Stimulated activated CD4-positive, alpha-beta T cell treated with anti-CD3 and anti-CD28 coated beads, Interleukin-15, amount 100 ng/mL, for 1 hour (primary cell): ENCODE data around the gene EFCAB7.
"Not testable (repeated sequence)": the region's sequence is repeated elsewhere in the genome, so short reads cannot be mapped to it uniquely, and the experiment has no call there.

Source experiments
- DNase-seq, 2 donors: peaks; one replicate each; pipeline ENCODE4 v3.0.0-alpha.2; 2020; ENCODE audit warnings: low read depth in 1 of 2, low spot score in 1 of 2

Gene EFCAB7

GRCh38 chr1:63548877-63549276 lies 25.6 kb downstream of the EFCAB7 start:
- DNase-seq: no peak

DNA sequence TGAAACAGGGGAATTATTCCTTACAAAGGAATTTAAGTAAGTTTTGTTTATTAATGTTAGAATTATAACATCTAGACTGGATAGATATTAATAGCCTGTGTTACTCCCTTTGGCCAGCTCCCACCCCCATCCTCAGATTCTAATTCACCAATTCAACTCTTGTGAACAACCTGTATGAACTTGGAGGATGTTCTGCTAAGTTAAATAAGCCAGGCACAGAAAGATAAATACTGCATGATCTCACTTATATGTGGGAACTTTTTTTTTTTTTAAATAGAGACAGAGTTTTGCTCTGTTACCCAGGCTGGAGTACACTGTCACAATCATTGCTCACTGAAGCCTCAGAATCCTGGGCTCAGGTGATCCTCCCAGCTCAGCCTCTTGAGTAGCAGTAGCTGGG lies 32.2 kb downstream of the EFCAB7 start:
- no peak for DNase-seq

- DNase-seq: no peak
These were observed 34.2 kb downstream of the EFCAB7 start for GRCh38 chr1:63557365-63557987.

DNA sequence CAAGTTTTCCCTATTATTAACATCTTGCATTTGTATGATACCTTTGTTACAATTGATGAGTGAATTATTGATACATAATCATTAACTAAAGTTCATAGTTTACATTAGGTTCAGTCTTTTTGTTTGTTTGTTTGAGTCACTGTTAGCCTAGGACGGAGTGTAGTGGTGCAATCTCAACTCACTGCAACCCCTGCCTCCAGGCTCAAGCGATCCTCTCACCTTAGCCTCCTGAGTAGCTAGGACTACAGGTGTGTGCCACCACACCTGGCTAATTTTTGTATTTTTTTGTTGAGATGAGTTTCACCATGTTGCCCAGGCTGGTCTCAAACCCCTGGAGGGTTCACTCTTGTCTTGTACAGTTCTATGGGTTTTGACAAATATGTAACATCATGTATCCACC lies 36.0 kb downstream of the EFCAB7 start:
- DNase-seq: no peak

DNA sequence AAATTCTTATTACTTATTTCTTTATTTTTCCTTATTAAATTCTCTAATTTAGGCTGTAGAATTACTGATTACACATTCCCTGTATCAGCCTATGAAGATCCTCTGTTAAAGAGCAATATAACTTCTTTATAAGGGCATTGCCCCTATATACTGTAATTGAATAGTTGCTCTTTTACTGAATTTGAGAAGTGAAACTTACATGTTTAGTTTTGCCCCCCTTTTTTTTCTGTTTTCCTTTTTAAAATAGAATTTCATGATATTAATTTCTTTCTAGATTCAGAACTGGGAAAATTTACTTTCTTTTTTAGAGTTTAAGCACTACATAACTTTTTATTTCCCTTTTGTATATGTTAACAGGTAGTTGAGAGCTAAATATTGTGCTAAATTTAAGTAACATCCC lies 40.4 kb downstream of the EFCAB7 start:
- no peak for DNase-seq

DNA sequence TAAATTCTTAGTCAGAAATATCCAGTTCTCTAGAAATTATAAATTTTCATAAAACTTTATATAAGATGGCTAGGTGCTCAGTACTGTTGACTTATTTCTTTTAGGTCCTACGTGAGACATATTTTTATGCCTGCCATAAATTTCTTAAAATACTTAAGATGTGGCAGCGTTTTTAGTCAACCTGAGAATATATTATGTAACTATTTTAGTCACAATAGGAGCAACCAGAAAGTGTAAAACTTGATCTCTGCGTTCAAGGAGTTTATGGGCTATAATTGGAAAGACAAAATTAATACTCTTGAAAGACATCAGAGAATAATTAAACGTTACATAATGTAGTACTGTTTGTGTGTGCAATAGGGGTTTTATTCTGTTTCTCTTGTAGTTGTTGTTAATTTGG lies 45.7 kb downstream of the EFCAB7 start:
- DNase-seq: no peak

GRCh38 chr1:63569640-63570316 lies 46.5 kb downstream of the EFCAB7 start:
- no peak for DNase-seq

- DNase-seq: not testable (repeated sequence)
These were observed 49.4 kb downstream of the EFCAB7 start for GRCh38 chr1:63572686-63573085.

- DNase-seq: not testable (repeated sequence)
These were observed 51.0 kb downstream of the EFCAB7 start for GRCh38 chr1:63574203-63574796.

DNA sequence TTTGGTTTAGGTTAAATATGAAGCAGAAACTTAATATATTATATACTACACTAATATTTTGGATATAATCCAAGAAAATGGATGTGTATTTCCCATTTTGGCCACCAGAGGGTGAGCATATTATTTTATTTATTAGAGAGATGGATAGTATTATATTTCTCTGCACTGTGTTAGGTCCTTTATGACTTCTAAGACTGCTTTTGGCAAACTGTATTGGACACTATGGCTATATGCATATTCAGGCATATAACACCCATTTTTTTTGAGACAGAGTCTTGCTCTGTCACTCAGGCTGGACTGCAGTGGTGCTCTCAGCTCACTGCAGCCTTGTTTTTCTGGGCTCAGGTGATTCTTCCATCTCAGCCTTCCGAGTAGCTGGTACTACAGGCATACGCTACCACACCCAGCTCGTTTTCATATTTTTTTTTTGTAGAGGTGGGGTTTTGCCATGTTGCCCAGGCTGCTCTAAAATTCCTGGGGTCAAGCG lies 52.1 kb downstream of the EFCAB7 start:
- DNase-seq: no peak

DNA sequence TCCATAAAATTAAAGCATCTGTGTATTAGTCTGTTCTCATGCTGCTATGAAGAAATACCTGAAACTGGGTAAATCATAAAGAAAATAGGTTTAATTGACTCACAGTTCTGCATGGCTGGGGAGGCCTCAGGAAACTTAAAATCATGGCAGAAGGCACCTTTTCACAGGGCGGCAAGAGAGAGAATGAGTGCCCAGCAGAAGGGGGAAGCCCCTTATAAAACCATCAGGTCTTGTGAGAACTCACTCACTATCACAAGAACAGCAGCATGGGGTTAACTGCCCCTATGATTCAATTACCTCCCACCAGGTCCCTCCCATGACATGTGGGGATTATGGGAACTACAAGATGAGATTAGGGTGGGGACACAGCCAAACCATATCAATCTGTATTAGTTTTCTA lies 63.0 kb downstream of the EFCAB7 start:
- not testable (repeated sequence) for DNase-seq

DNA sequence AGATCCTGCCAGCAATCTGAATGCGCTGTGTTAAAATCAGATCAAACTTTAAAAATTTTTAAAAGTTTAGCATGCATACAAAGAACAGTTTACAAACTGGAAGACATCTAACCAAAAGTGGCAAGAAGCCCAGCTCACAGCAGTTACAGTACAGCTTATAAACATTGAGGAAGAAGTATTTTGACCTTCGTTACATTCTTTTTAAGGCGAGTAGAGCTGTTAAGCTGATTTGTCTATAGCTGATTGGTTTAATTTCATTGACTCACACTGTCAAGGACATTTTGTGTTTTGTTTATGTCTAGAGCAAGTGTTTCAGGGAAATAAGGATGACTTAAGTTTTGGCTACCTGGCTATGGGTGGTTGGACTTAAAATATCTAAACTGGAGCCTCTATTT lies 66.8 kb downstream of the EFCAB7 start:
- no peak for DNase-seq

DNA sequence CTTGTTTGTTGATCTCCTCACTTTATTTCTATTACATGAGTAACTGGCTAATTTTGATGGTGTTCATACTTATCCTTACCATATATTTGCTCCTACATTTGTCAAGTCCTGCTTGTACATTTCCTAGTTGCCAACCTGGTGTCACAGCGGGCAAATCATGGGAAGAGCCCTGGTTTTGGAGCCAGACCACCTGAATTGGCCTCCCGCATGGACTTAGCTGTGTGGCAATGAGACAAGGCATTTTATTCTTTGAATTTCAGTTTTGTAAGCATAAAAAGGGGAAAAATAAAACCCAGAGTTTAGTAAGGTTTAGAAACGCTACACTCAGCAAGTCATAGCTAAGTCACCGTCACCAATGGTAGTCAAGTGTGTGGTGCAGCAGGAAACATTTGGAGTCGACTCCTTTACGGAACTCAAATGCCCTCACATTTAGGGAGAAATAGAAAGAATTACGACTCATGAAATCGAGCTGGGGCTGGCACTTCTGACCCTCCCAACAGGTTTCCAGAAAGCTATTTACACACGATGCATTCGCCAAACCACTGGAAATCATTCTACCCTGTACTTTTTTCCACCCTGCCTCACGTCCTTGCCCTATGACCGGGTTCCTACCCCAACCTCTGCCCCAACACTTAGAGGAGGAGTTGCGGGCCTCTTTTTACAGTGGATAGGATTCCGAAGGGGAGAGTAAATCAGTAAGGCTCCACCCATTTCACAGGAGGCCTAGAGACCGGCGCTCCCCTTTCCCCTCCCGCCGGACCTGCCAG lies 69.4 kb downstream of the EFCAB7 start:
- DNase-seq: no peak

DNA sequence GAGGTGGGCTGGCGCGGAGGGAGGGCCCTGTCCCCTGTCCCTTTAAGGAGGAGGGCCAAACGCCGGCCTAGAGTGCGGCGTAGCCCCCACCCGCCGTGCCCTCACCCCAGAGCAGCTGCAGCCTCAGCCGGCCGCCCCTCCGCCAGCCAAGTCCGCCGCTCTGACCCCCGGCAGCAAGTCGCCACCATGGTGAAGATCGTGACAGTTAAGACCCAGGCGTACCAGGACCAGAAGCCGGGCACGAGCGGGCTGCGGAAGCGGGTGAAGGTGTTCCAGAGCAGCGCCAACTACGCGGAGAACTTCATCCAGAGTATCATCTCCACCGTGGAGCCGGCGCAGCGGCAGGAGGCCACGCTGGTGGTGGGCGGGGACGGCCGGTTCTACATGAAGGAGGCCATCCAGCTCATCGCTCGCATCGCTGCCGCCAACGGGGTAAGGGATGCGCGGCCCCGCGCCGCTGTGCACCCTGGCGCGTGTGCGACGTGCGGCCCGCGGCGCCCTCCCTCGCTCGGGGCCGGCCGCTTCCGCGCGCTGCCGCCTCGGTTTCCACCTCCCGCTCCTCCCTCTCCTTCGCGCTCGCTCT lies 70.1 kb downstream of the EFCAB7 start, which contains the start of gene PGM1:
Gene PGM1 (plus strand): TSS at position 109 of the 583 bp plus-strand sequence. CDS start 78 bp downstream, at position 187.
- peak; percentile 51 to 67 for DNase-seq

- peak; percentile 38 to 54 for DNase-seq
These were observed 70.7 kb downstream of the EFCAB7 start for GRCh38 chr1:63593886-63594605.

DNA sequence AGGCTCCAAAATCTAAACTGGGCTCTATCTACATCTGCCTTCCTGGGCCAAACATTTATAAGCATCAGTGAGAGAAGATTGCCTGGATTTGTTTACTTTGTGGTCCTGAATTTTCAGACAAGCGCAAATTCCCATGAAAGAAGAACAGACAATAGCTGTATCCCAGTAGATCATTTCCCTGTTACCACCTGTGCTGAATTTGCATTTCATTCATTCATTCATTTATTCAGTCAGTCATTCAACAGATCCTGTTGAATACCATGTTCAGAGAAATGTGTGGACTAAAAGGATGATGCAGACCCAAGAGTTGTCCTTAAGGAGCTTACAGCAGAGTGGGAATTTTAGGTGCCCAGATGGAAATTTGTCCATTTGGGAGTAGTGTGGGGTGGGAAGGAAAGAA lies 72.1 kb downstream of the EFCAB7 start:
- DNase-seq: no peak

- no peak for DNase-seq
These were observed 76.5 kb downstream of the EFCAB7 start for GRCh38 chr1:63599799-63600198.

- DNase-seq: no peak
These were observed 76.9 kb downstream of the EFCAB7 start for GRCh38 chr1:63600248-63600647.

DNA sequence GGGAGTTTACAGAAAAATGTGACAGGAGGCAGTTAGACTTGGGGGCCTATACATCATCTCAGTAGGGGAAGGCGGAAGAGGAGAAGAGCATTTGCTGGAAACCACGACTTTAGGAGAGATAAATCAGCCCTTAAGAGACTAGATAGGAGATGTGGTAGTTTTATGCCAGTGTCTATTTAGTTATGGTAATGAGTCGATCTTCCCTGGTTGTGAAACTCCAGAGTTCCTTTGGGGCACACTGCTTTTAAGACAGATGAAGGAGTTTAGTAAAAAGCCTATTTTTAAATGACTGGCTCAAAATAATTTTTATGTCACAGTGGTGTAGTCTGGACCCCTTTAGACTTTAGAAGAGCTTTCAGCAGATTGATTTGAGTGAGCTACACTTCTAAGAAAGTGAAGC lies 77.7 kb downstream of the EFCAB7 start:
- DNase-seq: no peak

DNA sequence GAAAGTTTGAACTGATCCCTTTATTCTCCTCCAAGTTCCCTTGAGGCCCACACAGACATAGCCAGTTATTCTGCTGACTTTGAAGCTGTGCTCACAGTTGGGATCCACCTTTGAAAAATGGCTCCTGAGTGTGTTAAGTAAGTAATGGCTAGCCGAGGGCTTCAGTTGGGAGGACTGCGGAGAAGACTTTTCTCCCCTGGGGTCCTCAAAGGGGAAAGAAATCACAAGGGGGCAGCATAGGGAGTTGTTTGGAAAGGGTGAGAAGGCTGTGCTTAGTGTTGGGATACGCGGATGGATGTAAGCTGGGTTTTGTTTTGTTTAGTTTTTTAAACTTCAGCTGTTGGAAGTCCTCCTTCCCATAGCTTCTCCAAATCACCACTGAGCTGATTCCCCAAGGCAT lies 78.1 kb downstream of the EFCAB7 start:
- DNase-seq: no peak

GRCh38 chr1:63601912-63602311 lies 78.6 kb downstream of the EFCAB7 start:
- DNase-seq: no peak
